Adrenal gland (tissue), 12 donors: ENCODE measurements around the gene HEPACAM. TPM values are rescaled to one million over a fixed set of nuclear protein-coding genes. Genes with fewer than 3 reads are reported as not detected.
A peak's percentile ranks its signal among the peaks of the same experiment; 100 is the strongest.

ENCODE experiments used
- DNase-seq, 7 donors: peaks; one replicate each; pipeline ENCODE4 v3.0.0-alpha.2; 2019 to 2020
- H3K27ac ChIP-seq, 5 donors: fragments of 200-600 bp; sonication (generic) in 4 of 5; 1 replicate in 3 of 5; 2 replicates in 2 of 5; pipeline versions ENCODE4 v1.5.1 to v1.8.0; 2016 to 2020; ENCODE audit warnings: mild to moderate bottlenecking in 1 of 5
- H3K27me3 ChIP-seq: fragments of 200-600 bp; 2 replicates; pipeline ENCODE4 v1.8.0; 2021
- H3K36me3 ChIP-seq, 2 donors: fragments of 200-600 bp; replicated peaks in 1 of 2; 1 replicate in 1 of 2; 2 replicates in 1 of 2; pipeline versions ENCODE4 v1.5.1 to v1.8.0; 2018 to 2022
- H3K4me1 ChIP-seq, 2 donors: fragments of 200-600 bp; replicated peaks in 1 of 2; 1 replicate in 1 of 2; 2 replicates in 1 of 2; pipeline versions ENCODE4 v1.5.1 to v1.8.0; 2018 to 2021
- H3K4me3 ChIP-seq, 4 donors: fragments of 200-600 bp; sonication (generic) in 3 of 4; one replicate each; pipeline ENCODE4 v1.5.1; 2016 to 2018
- H3K9me3 ChIP-seq, 3 donors: fragments of 200-600 bp; sonication (generic) in 1 of 3; replicated peaks in 1 of 3; 1 replicate in 2 of 3; 2 replicates in 1 of 3; pipeline versions ENCODE4 v1.5.1 to v1.8.0; 2016 to 2021
- POLR2A ChIP-seq, 2 donors: fragments of 450-650 bp; IDR thresholded peaks; one replicate each; pipeline ENCODE4 v1.6.1; 2017; ENCODE audit warnings: antibody characterized with exemption in 2 of 2, mild to moderate bottlenecking in 2 of 2, moderate library complexity in 1 of 2
- WGBS, 4 donors: extraction: QIAGEN DNeasy Blood & Tissue Kit in 2 of 4; methylation state at CpG; one replicate each; pipeline versions ENCODE4 v1.1.5 to v1.1.7; 2013 to 2017; 5-methylcytosine and 5-hydroxymethylcytosine counted together
- intact Hi-C, 2 donors: fragments of 100-400 bp; cut with DNase I; formaldehyde crosslinking; loops; one replicate each; pipeline versions ENCODE4 v1.14.1 to v1.15.0; 2022 to 2023
- polyA plus RNA-seq, 3 donors: library from polyadenylated mRNA; stranded (reverse); fragments of 200-250 nt in 2 of 3; fragments of 350-450 nt in 1 of 3; fragmentation: Illumina TruSeq in 1 of 3; extraction: RNeasy Lipid Tissue Mini Kit (QIAGEN cat#74804) in 1 of 3; gene quantifications; one replicate each; pipeline ENCODE4 v1.2.3, GENCODE V29; 2013 to 2014
- total RNA-seq, 9 donors: library from RNA; depleted of rRNA in 4 of 9; stranded (reverse); fragments of >200 nt in 4 of 9; fragments of 120-200 nt in 1 of 9; fragmentation: NEBNext Ultra II Directional in 1 of 9; extraction: Animal tissue kit (Norgen Biotek cat#: 25700) in 1 of 9; gene quantifications; one replicate each; pipeline versions ENCODE4 v1.1.0 to v1.2.4, GENCODE V29; 2013 to 2023
- TF ChIP-seq, protein P1 (sequence below), 6 experiments: fragments of 450-650 bp in 4 of 6; fragments of 200-600 bp in 2 of 6; sonication (generic) in 1 of 6; IDR thresholded peaks; 1 replicate in 5 of 6; 2 replicates in 1 of 6; pipeline versions ENCODE4 v1.5.1 to v1.8.0; 2016 to 2021; ENCODE audit warnings: antibody characterized with exemption in 6 of 6, mild to moderate bottlenecking in 2 of 6, moderate library complexity in 1 of 6
- donor health status: healthy with polysubstance abuse.
- donor health status: Bipolar disorder and iron deficiency.
- donor health status: DM: yes; HTN: yes; CAD: no.
- donor health status: DM: no; HTN: no; CAD: no.
- donor health status: DM: no; HTN: no; CAD: no.
- donor health status: DM: yes; HTN: yes; CAD: no.

Gene HEPACAM
- total and polyA plus RNA-seq, 12 donors = 0.06 to 2.3 (median 0.24) TPM; not detected in 3

GRCh38 chr11:124896821-124897391 lies 38.9 kb downstream of the HEPACAM start:
- 72 to 93% (median 74%) methylated on average over 1 to 9 of the region's 9 CpGs for WGBS, 4 donors
- intact Hi-C loops = no loop called here
- no peak overlapping the region for H3K4me3 ChIP-seq
- no peak for DNase-seq
- no peaks in the 10 kb centered on the region for H3K27me3 ChIP-seq
- H3K4me1 ChIP-seq = peaks cover 10 to 21% of the 10 kb centered on the region in 2 donors
- H3K27ac ChIP-seq = peak overlapping the region in 4 of 5 donors; percentile 18 to 91 (median 22)
- H3K9me3 ChIP-seq = no peaks in the 10 kb centered on the region
- H3K36me3 ChIP-seq = no peaks in the 10 kb centered on the region
- TF ChIP-seq POLR2A (IDR thresholded peaks at IDR 0.05) = no peak
- TF ChIP-seq, protein P1, sequence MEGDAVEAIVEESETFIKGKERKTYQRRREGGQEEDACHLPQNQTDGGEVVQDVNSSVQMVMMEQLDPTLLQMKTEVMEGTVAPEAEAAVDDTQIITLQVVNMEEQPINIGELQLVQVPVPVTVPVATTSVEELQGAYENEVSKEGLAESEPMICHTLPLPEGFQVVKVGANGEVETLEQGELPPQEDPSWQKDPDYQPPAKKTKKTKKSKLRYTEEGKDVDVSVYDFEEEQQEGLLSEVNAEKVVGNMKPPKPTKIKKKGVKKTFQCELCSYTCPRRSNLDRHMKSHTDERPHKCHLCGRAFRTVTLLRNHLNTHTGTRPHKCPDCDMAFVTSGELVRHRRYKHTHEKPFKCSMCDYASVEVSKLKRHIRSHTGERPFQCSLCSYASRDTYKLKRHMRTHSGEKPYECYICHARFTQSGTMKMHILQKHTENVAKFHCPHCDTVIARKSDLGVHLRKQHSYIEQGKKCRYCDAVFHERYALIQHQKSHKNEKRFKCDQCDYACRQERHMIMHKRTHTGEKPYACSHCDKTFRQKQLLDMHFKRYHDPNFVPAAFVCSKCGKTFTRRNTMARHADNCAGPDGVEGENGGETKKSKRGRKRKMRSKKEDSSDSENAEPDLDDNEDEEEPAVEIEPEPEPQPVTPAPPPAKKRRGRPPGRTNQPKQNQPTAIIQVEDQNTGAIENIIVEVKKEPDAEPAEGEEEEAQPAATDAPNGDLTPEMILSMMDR (IDR thresholded peaks at IDR 0.05) = no peak

DNA sequence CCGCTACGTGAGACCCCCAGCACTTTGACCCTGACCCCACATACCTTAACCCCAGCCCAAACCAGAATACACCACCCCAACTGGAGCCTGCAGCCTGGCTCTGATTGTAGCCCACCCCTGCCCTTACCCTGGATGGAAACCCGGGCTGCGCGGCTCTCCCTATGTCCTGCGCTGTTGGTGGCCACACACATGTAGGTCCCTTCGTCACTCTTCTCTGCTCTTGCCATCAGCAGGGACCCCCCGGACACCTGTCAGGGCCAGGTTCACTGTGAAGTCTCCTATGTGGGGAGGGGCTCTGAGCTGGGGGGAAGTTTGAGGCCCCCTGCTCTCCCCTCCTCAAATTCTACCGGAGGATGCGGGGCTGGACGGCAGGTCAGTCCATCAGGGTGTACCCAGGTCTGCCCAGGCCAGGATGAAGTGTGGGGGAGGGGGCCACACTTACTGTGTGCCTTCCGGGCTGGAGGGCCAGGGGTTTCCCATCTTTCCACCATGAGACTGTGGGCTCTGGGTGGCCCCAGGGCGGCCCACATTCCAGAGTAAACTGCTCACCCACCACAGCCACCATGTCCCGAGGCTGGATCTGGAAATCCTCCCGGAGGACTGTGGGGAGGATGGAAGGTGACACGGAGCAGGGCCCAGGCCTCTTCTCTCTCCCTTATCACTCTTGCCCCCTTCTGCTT lies 39.6 kb downstream of the HEPACAM start:
- whole genome bisulfite sequencing, 4 donors = 71 to 91% (median 78%) methylated on average over 11 to 16 of the region's 16 CpGs
- no peaks in the 10 kb centered on the region for H3K27me3 ChIP-seq
- intact Hi-C loops = no loop called here
- H3K4me1 ChIP-seq = peaks cover 10 to 21% of the 10 kb centered on the region in 2 donors
- H3K27ac ChIP-seq = peak overlapping the region in 3 of 5 donors; percentile 19 to 91 (median 26)
- no peak for DNase-seq
- no peak for TF ChIP-seq POLR2A (IDR thresholded peaks at IDR 0.05)
- TF ChIP-seq, protein P1 (IDR thresholded peaks at IDR 0.05) = no peak
- H3K4me3 ChIP-seq = no peak overlapping the region
- H3K36me3 ChIP-seq = no peaks in the 10 kb centered on the region
- H3K9me3 ChIP-seq = no peaks in the 10 kb centered on the region

GRCh38 chr11:124895471-124895971 lies 40.3 kb downstream of the HEPACAM start:
- Histone ChIP-seq H3K27me3 (no peaks in the 10 kb centered on the region), H3K4me3 (no peak overlapping the region), H3K9me3 (no peaks in the 10 kb centered on the region), H3K4me1 (peaks cover 10 to 21% of the 10 kb centered on the region in 2 donors), H3K36me3 (no peaks in the 10 kb centered on the region), H3K27ac (peak overlapping the region in 1 of 5 donors; percentile 91)
- TF ChIP-seq, protein P1 (IDR thresholded peaks at IDR 0.05) = no peak
- TF ChIP-seq POLR2A (IDR thresholded peaks at IDR 0.05) = no peak
- DNase-seq = no peak
- 71 to 89% (median 84%) methylated on average over 10 to 20 of the region's 20 CpGs for WGBS, 4 donors
- intact Hi-C loops = no loop called here

GRCh38 chr11:124894606-124895430 lies 41.0 kb downstream of the HEPACAM start:
- no peak for DNase-seq
- H3K36me3 ChIP-seq = no peaks in the 10 kb centered on the region
- TF ChIP-seq POLR2A (IDR thresholded peaks at IDR 0.05) = no peak
- TF ChIP-seq, protein P1 (IDR thresholded peaks at IDR 0.05) = no peak
- no peaks in the 10 kb centered on the region for H3K9me3 ChIP-seq
- peak overlapping the region in 1 of 5 donors; percentile 91 for H3K27ac ChIP-seq
- H3K27me3 ChIP-seq = no peaks in the 10 kb centered on the region
- WGBS, 4 donors = 74 to 78% (median 77%) methylated on average over 4 of the region's 4 CpGs
- intact Hi-C loops = no loop called here
- peaks cover 10 to 21% of the 10 kb centered on the region in 2 donors for H3K4me1 ChIP-seq
- H3K4me3 ChIP-seq = no peak overlapping the region
